NCI-H1092 (cell line): ENCODE data around the gene SCMH1.

Experiments
- DNase-seq: peaks from one replicate; lab custom pipeline; 2025; lab: John Stamatoyannopoulos, UW

SCMH1 gene

GRCh38 chr1:41097105-41097504 lies 145.0 kb downstream of the SCMH1 start:
- DNase-seq: no peak

GRCh38 chr1:41093826-41094225 lies 148.3 kb downstream of the SCMH1 start:
- no peak for DNase-seq

- no peak for DNase-seq
Observed at GRCh38 chr1:41086921-41087320, 155.2 kb downstream of the SCMH1 start.

GRCh38 chr1:41078616-41079015 lies 163.5 kb downstream of the SCMH1 start:
- no peak for DNase-seq

GRCh38 chr1:41078193-41078592 lies 163.9 kb downstream of the SCMH1 start:
- DNase-seq: no peak

- no peak for DNase-seq
Observed at GRCh38 chr1:41073971-41074370, 168.1 kb downstream of the SCMH1 start.

- DNase-seq: no peak
Observed at GRCh38 chr1:41072051-41072450, 170.1 kb downstream of the SCMH1 start.

- DNase-seq: no peak
Observed at GRCh38 chr1:41056907-41057306, 185.2 kb downstream of the SCMH1 start.

GRCh38 chr1:41053316-41053715 lies 188.8 kb downstream of the SCMH1 start:
- DNase-seq: no peak

- no peak for DNase-seq
Observed at GRCh38 chr1:41051022-41051421, 191.1 kb downstream of the SCMH1 start.

- DNase-seq: no peak
Observed at GRCh38 chr1:41048540-41048939, 193.6 kb downstream of the SCMH1 start.

- DNase-seq: no peak
Observed at GRCh38 chr1:41046347-41046775, 195.7 kb downstream of the SCMH1 start.

- DNase-seq: no peak
Observed at GRCh38 chr1:41045740-41046139, 196.4 kb downstream of the SCMH1 start.

- DNase-seq: no peak
Observed at GRCh38 chr1:41044187-41044586, 197.9 kb downstream of the SCMH1 start.

GRCh38 chr1:41041614-41042270 lies 200.4 kb downstream of the SCMH1 start:
- no peak for DNase-seq

- DNase-seq: no peak
Observed at GRCh38 chr1:41038110-41038509, 204.0 kb downstream of the SCMH1 start.

- DNase-seq: no peak
Observed at GRCh38 chr1:41037116-41037903, 204.8 kb downstream of the SCMH1 start.

GRCh38 chr1:41033272-41033671 lies 208.8 kb downstream of the SCMH1 start:
- DNase-seq: no peak

- no peak for DNase-seq
Observed at GRCh38 chr1:41032147-41032546, 210.0 kb downstream of the SCMH1 start.

- no peak for DNase-seq
Observed at GRCh38 chr1:41030872-41031616, 211.1 kb downstream of the SCMH1 start.

GRCh38 chr1:41028034-41028642 lies 214.0 kb downstream of the SCMH1 start:
- DNase-seq: no peak
